H9 (cell line): ENCODE results near the gene ABLIM1. TPM values are rescaled to one million over a fixed set of nuclear protein-coding genes. Genes with fewer than 3 reads are reported as not detected.

Source experiments
- DNase-seq: peaks from one replicate; pipeline ENCODE4 v3.0.0-alpha.2; 2017
- H2AFZ ChIP-seq: one replicate; pipeline ENCODE4 v1.6.1; 2013; ENCODE audit warnings: mild to moderate bottlenecking, low read length, control low read depth, moderate library complexity
- H2AK5ac ChIP-seq: 2 replicates; pipeline ENCODE4 v1.6.1; 2013; ENCODE audit warnings: low read length, control low read depth, mixed read lengths; ENCODE audit not compliant: insufficient read length
- H2BK120ac ChIP-seq: one replicate; pipeline ENCODE4 v1.6.1; 2013; ENCODE audit warnings: low read depth, mild to moderate bottlenecking, low read length, control low read depth, inconsistent platforms; ENCODE audit not compliant: poor library complexity, severe bottlenecking
- H2BK12ac ChIP-seq: 2 replicates; pipeline ENCODE4 v1.6.1; 2013; ENCODE audit warnings: low read length, control low read depth, mixed read lengths, low read depth; ENCODE audit not compliant: insufficient read length
- H2BK15ac ChIP-seq: 2 replicates; pipeline ENCODE4 v1.6.1; 2013; ENCODE audit warnings: low read depth, low read length, control low read depth
- H2BK20ac ChIP-seq: one replicate; pipeline ENCODE4 v1.6.1; 2013; ENCODE audit warnings: low read depth, mild to moderate bottlenecking, low read length, control low read depth, inconsistent platforms; ENCODE audit not compliant: poor library complexity, severe bottlenecking
- H2BK5ac ChIP-seq: 2 replicates; pipeline ENCODE4 v1.6.1; 2013; ENCODE audit warnings: low read length, control low read depth, mixed read lengths; ENCODE audit not compliant: insufficient read length
- H3K14ac ChIP-seq: 2 replicates; pipeline ENCODE4 v1.6.1; 2013; ENCODE audit warnings: low read length, control low read depth; ENCODE audit not compliant: insufficient read depth
- H3K18ac ChIP-seq: 2 replicates; pipeline ENCODE4 v1.6.1; 2013; ENCODE audit warnings: low read depth, mild to moderate bottlenecking, mixed read lengths, low read length, control low read depth; ENCODE audit not compliant: insufficient read length
- H3K23ac ChIP-seq: 2 replicates; pipeline ENCODE4 v1.6.1; 2013; ENCODE audit warnings: low read length, control low read depth, mixed read lengths, low read depth; ENCODE audit not compliant: insufficient read length
- H3K23me2 ChIP-seq: 2 replicates; pipeline ENCODE4 v1.6.1; 2013; ENCODE audit warnings: low read depth, mild to moderate bottlenecking, mixed read lengths, low read length, control low read depth; ENCODE audit not compliant: insufficient read length, poor library complexity, severe bottlenecking
- H3K27ac ChIP-seq: 2 replicates; pipeline ENCODE4 v1.5.1; 2013; ENCODE audit warnings: low read length, control low read depth, mixed read lengths, low read depth; ENCODE audit not compliant: insufficient read length
- H3K27me3 ChIP-seq: 2 replicates; pipeline ENCODE4 v1.6.1; 2013; ENCODE audit warnings: low read length, control low read depth, inconsistent platforms; ENCODE audit not compliant: insufficient read depth
- H3K4ac ChIP-seq: 2 replicates; pipeline ENCODE4 v1.6.1; 2013; ENCODE audit warnings: low read depth, mild to moderate bottlenecking, control low read depth, inconsistent platforms, low read length, moderate library complexity
- H3K4me1 ChIP-seq: 2 replicates; pipeline ENCODE4 v1.6.1; 2013; ENCODE audit warnings: low read length, control low read depth, inconsistent platforms; ENCODE audit not compliant: insufficient read depth
- H3K4me2 ChIP-seq: 2 replicates; pipeline ENCODE4 v1.6.1; 2013; ENCODE audit warnings: low read length, control low read depth, mixed read lengths; ENCODE audit not compliant: insufficient read length, insufficient read depth
- H3K56ac ChIP-seq: 2 replicates; pipeline ENCODE4 v1.6.1; 2013; ENCODE audit warnings: low read depth, mild to moderate bottlenecking, mixed read lengths, low read length, control low read depth; ENCODE audit not compliant: insufficient read length
- H3K79me1 ChIP-seq: 2 replicates; pipeline ENCODE4 v1.6.1; 2013; ENCODE audit warnings: low read depth, mild to moderate bottlenecking, moderate library complexity, low read length, control low read depth, inconsistent platforms; ENCODE audit not compliant: insufficient read depth, poor library complexity, severe bottlenecking
- H3K79me2 ChIP-seq: 2 replicates; pipeline ENCODE4 v1.6.1; 2013; ENCODE audit warnings: low read length, control low read depth, inconsistent platforms; ENCODE audit not compliant: insufficient read depth
- H3K9ac ChIP-seq: 2 replicates; pipeline ENCODE4 v1.6.1; 2013; ENCODE audit warnings: low read length, control low read depth, mixed read lengths; ENCODE audit not compliant: insufficient read length; ENCODE audit errors: extremely low read depth
- H3K9me3 ChIP-seq: one replicate; pipeline ENCODE4 v1.6.1; 2013; ENCODE audit warnings: low read depth, low read length, inconsistent platforms; ENCODE audit not compliant: control insufficient read depth
- H3T11ph ChIP-seq: one replicate; pipeline ENCODE4 v1.6.1; 2013; ENCODE audit warnings: mild to moderate bottlenecking, low read length, control low read depth, inconsistent platforms
- H4K20me1 ChIP-seq: one replicate; pipeline ENCODE4 v1.6.1; 2013; ENCODE audit not compliant: control insufficient read depth, insufficient read length, insufficient read depth
- H4K5ac ChIP-seq: 2 replicates; pipeline ENCODE4 v1.6.1; 2013; ENCODE audit warnings: low read depth, mild to moderate bottlenecking, mixed read lengths, low read length, control low read depth; ENCODE audit not compliant: insufficient read length
- H4K8ac ChIP-seq: replicated peaks from 2 replicates; pipeline ENCODE4 v1.6.1; 2013; ENCODE audit warnings: low read length, control low read depth, mixed read lengths, low read depth; ENCODE audit not compliant: insufficient read length
- H4K91ac ChIP-seq: 2 replicates; pipeline ENCODE4 v1.6.1; 2013; ENCODE audit warnings: low read depth, mild to moderate bottlenecking, moderate library complexity, mixed read lengths, low read length, control low read depth; ENCODE audit not compliant: insufficient read length
- H3K27ac Mint-ChIP-seq, 3 experiments: 2 replicates in 2 of 3; 3 replicates in 1 of 3; pipeline ENCODE4 v1.8.0; 2020 to 2021; ENCODE audit warnings: mixed read lengths in 3 of 3, mild to moderate bottlenecking in 1 of 3, moderate library complexity in 1 of 3
- H3K27me3 Mint-ChIP-seq: 2 replicates; pipeline ENCODE4 v1.8.0; 2021; ENCODE audit warnings: low read depth, mild to moderate bottlenecking, moderate library complexity, mixed read lengths
- H3K36me3 Mint-ChIP-seq, 3 experiments: 2 replicates in 2 of 3; 3 replicates in 1 of 3; pipeline ENCODE4 v1.8.0; 2020 to 2021; ENCODE audit warnings: low read depth in 3 of 3, mixed read lengths in 3 of 3; ENCODE audit not compliant: insufficient read depth in 1 of 3
- H3K4me1 Mint-ChIP-seq, 2 experiments: 2 replicates each; pipeline ENCODE4 v1.8.0; 2020; ENCODE audit warnings: mixed read lengths in 2 of 2
- H3K4me3 Mint-ChIP-seq, 2 experiments: 2 replicates in 1 of 2; 3 replicates in 1 of 2; pipeline ENCODE4 v1.8.0; 2020 to 2021; ENCODE audit warnings: mild to moderate bottlenecking in 2 of 2, mixed read lengths in 2 of 2, moderate library complexity in 1 of 2
- H3K9me3 Mint-ChIP-seq, 2 experiments: 2 replicates in 1 of 2; 3 replicates in 1 of 2; pipeline ENCODE4 v1.8.0; 2020; ENCODE audit warnings: mild to moderate bottlenecking in 2 of 2, mixed read lengths in 2 of 2, moderate library complexity in 1 of 2
- CTCF ChIP-seq: fragments of 200-600 bp; sonication (generic); conservative IDR thresholded peaks from 3 replicates; pipeline ENCODE4 v1.8.0; 2021; ENCODE audit warnings: antibody characterized with exemption, mild to moderate bottlenecking
- total RNA-seq: library from RNA; stranded (reverse); gene quantifications from 2 replicates; pipeline ENCODE4 v1.2.1, GENCODE V29; 2021

ABLIM1 gene
- total RNA-seq, 1 experiment from 2014 or later: 32.1 TPM

- Histone ChIP-seq H4K5ac (no peak overlapping the region), H3K4me2 (no peak overlapping the region), H4K91ac (no peak overlapping the region), H3T11ph (no peak overlapping the region), H2BK5ac (no peak overlapping the region), H3K23me2 (no peaks in the 10 kb centered on the region), H4K20me1 (no peaks in the 10 kb centered on the region), H3K9ac (no peak overlapping the region), H4K8ac (no peak overlapping the region), H3K4me1 (no peaks in the 10 kb centered on the region), H3K79me1 (no peaks in the 10 kb centered on the region), H3K9me3 (no peaks in the 10 kb centered on the region), H2AK5ac (no peak overlapping the region), H2BK12ac (no peak overlapping the region), H3K4ac (no peak overlapping the region), H3K14ac (no peak overlapping the region), H3K56ac (no peak overlapping the region), H2BK15ac (no peak overlapping the region), H3K27ac (no peak overlapping the region), H3K23ac (no peak overlapping the region), H2BK120ac (no peak overlapping the region), H2AFZ (no peak overlapping the region), H3K27me3 (no peaks in the 10 kb centered on the region), H2BK20ac (no peak overlapping the region), H3K18ac (no peak overlapping the region), H3K79me2 (no peaks in the 10 kb centered on the region)
- H3K27me3 Mint-ChIP-seq: no peaks in the 10 kb centered on the region
- peaks cover 7 to 8% of the 10 kb centered on the region in 2 experiments; a peak in 4 of 5 replicates for H3K9me3 Mint-ChIP-seq
- no peak for DNase-seq
- H3K36me3 Mint-ChIP-seq: peaks cover 0 to 8% (median 0%) of the 10 kb centered on the region in 3 experiments; a peak in 2 of 7 replicates
- H3K4me3 Mint-ChIP-seq: no peak overlapping the region
- H3K4me1 Mint-ChIP-seq: peaks cover 4 to 8% of the 10 kb centered on the region in 2 experiments; a peak in 2 of 4 replicates
- no peak for TF ChIP-seq CTCF
- no peak overlapping the region; a peak in 1 of 7 replicates for H3K27ac Mint-ChIP-seq
Measured at GRCh38 chr10:114698271-114699061, 40.4 kb upstream of the ABLIM1 start.
